DOHH2 (cell line): ENCODE measurements around the gene CHD9.

ENCODE experiments used
- H3F3A ChIP-seq: fragments of 200-600 bp; sonication (generic), shearing (Covaris generic); 2 replicates; pipeline ENCODE4 v1.6.0; 2016; ENCODE audit warnings: antibody characterized with exemption, mild to moderate bottlenecking; ENCODE audit not compliant: control insufficient read depth, insufficient read depth
- H3K27ac ChIP-seq: fragments of 200-600 bp; sonication (generic); 2 replicates; pipeline ENCODE4 v1.5.1; 2014; ENCODE audit warnings: low read depth, mild to moderate bottlenecking, low read length, moderate library complexity
- H3K27me3 ChIP-seq: fragments of 200-600 bp; sonication (generic); 2 replicates; pipeline ENCODE4 v1.6.1; 2014; ENCODE audit warnings: mild to moderate bottlenecking, low read length, mixed read lengths; ENCODE audit not compliant: control insufficient read depth
- H3K36me3 ChIP-seq: fragments of 200-600 bp; sonication (generic); 2 replicates; pipeline ENCODE4 v1.6.1; 2014; ENCODE audit warnings: mild to moderate bottlenecking, low read length, moderate library complexity, mixed read lengths; ENCODE audit not compliant: control insufficient read depth
- H3K4me1 ChIP-seq: fragments of 200-600 bp; sonication (generic); 2 replicates; pipeline ENCODE4 v1.6.1; 2014; ENCODE audit warnings: mild to moderate bottlenecking, low read length, mixed read lengths; ENCODE audit not compliant: control insufficient read depth
- H3K4me2 ChIP-seq: fragments of 200-600 bp; sonication (generic); 2 replicates; pipeline ENCODE4 v1.6.0; 2014; ENCODE audit warnings: mild to moderate bottlenecking, low read length, moderate library complexity
- H3K4me3 ChIP-seq: fragments of 200-600 bp; sonication (generic); 2 replicates; pipeline ENCODE4 v1.5.1; 2014; ENCODE audit warnings: mild to moderate bottlenecking, low read length, mixed read lengths
- H3K79me2 ChIP-seq: fragments of 200-600 bp; sonication (generic); 2 replicates; pipeline ENCODE4 v1.6.1; 2014; ENCODE audit warnings: mild to moderate bottlenecking, low read length, mixed read lengths; ENCODE audit not compliant: control insufficient read depth
- H3K9me2 ChIP-seq: fragments of 200-600 bp; sonication (generic); replicated peaks from 2 replicates; pipeline ENCODE4 v1.6.1; 2014; ENCODE audit warnings: mild to moderate bottlenecking, low read length, mixed read lengths; ENCODE audit not compliant: control insufficient read depth
- H3K9me3 ChIP-seq: fragments of 200-600 bp; sonication (generic); 2 replicates; pipeline ENCODE4 v1.6.1; 2014; ENCODE audit warnings: antibody characterized with exemption, low read length, mixed read lengths; ENCODE audit not compliant: control insufficient read depth, insufficient read depth
- H4K20me1 ChIP-seq: fragments of 200-600 bp; sonication (generic); 2 replicates; pipeline ENCODE4 v1.6.0; 2014; ENCODE audit warnings: low read depth, mild to moderate bottlenecking, antibody characterized with exemption, low read length, moderate library complexity; ENCODE audit not compliant: control insufficient read depth, insufficient read depth
- CTCF ChIP-seq: fragments of 200-600 bp; sonication (generic); IDR thresholded peaks from one replicate; pipeline ENCODE4 v1.5.1; 2014; ENCODE audit warnings: antibody characterized with exemption, mild to moderate bottlenecking, low read depth, low read length; ENCODE audit not compliant: poor library complexity, severe bottlenecking
- EZH2phosphoT487 ChIP-seq: fragments of 200-600 bp; sonication (generic); IDR thresholded peaks from 2 replicates; pipeline ENCODE4 v1.6.1; 2017; ENCODE audit warnings: borderline replicate concordance, mild to moderate bottlenecking, antibody characterized with exemption, low read length, moderate library complexity, mixed read lengths

The CHD9 gene

DNA sequence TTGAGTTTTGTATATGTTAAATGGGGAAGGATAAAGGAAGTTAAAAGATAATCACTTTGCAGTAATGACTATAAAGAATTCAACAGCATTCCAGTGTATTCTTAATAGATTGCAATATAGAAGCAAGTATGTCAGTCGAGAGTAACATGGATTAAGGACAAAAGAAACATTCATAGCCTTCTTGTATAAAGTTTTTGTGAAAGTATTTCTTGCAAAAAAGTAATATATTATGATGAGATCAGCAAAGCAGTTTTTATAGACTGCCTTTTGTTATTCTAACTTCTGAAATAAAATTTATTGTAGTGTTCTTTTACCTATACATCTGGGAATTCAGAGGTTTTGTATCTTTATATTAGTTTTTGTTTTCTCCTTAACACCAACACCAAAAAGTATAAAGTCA lies 194.5 kb downstream of the CHD9 start:
- H3K79me2 ChIP-seq: no peaks in the 10 kb centered on the region
- no peaks in the 10 kb centered on the region for H3K27me3 ChIP-seq
- no peaks in the 10 kb centered on the region for H3F3A ChIP-seq
- no peak overlapping the region for H3K4me2 ChIP-seq
- H3K9me2 ChIP-seq: no peaks in the 10 kb centered on the region
- no peak overlapping the region for H3K27ac ChIP-seq
- TF ChIP-seq CTCF (no peak), EZH2phosphoT487 (no peak)
- H4K20me1 ChIP-seq: no peaks in the 10 kb centered on the region
- no peaks in the 10 kb centered on the region for H3K4me1 ChIP-seq
- no peak overlapping the region for H3K4me3 ChIP-seq
- H3K9me3 ChIP-seq: no peaks in the 10 kb centered on the region
- peaks cover 58% of the 10 kb centered on the region for H3K36me3 ChIP-seq

DNA sequence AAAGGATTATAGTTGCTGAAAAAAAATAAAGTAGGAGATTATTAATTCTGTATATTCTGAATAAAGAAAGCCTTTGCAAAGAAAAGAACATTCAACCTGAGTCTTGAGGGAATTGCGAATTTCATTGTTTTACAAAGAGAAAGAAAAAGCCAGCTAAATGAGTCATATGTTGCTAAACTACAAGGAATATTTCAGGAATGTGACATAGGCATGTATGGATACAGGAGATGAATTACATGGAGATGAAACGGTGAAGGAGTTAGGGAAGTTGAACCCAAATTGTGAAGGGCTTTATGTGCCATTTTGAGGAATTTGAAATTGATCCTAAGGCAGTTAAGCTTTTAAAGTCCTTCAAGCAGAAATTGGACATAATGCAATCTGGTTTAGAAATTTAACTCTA lies 202.2 kb downstream of the CHD9 start:
- no peaks in the 10 kb centered on the region for H3K79me2 ChIP-seq
- no peaks in the 10 kb centered on the region for H3F3A ChIP-seq
- H3K4me2 ChIP-seq: no peak overlapping the region
- no peaks in the 10 kb centered on the region for H4K20me1 ChIP-seq
- no peaks in the 10 kb centered on the region for H3K27me3 ChIP-seq
- no peak overlapping the region for H3K4me3 ChIP-seq
- H3K9me3 ChIP-seq: no peaks in the 10 kb centered on the region
- no peaks in the 10 kb centered on the region for H3K4me1 ChIP-seq
- H3K9me2 ChIP-seq: no peaks in the 10 kb centered on the region
- no peak for TF ChIP-seq EZH2phosphoT487
- TF ChIP-seq CTCF: no peak
- peaks cover 59% of the 10 kb centered on the region for H3K36me3 ChIP-seq
- no peak overlapping the region for H3K27ac ChIP-seq

- no peaks in the 10 kb centered on the region for H3K4me1 ChIP-seq
- H3K9me2 ChIP-seq: no peaks in the 10 kb centered on the region
- H3F3A ChIP-seq: no peaks in the 10 kb centered on the region
- no peak overlapping the region for H3K27ac ChIP-seq
- no peak overlapping the region for H3K4me3 ChIP-seq
- TF ChIP-seq CTCF (no peak), EZH2phosphoT487 (no peak)
- H3K27me3 ChIP-seq: no peaks in the 10 kb centered on the region
- H4K20me1 ChIP-seq: no peaks in the 10 kb centered on the region
- H3K79me2 ChIP-seq: no peaks in the 10 kb centered on the region
- peaks cover 69% of the 10 kb centered on the region for H3K36me3 ChIP-seq
- no peak overlapping the region for H3K4me2 ChIP-seq
- no peaks in the 10 kb centered on the region for H3K9me3 ChIP-seq
Measured at GRCh38 chr16:53258809-53259208, 204.0 kb downstream of the CHD9 start.

DNA sequence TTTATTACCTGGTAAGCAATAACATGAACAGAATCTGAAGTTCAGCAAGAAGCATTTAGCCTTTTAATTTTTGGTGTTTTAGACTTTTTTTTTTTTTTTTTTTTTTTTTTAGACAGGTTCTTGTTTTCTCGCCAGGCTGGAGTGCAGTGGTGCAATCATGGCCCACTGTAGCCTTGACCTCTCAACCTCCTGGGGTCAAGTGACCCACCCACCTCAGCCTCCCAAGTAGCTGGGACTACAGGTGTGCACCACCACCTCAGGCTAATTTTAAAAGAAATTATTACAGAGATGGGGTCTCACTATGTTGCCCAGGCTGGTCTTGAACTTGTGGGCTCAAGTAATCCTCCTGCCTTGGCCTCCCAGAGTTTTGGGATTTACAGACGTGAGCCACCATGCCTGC lies 206.5 kb downstream of the CHD9 start:
- no peaks in the 10 kb centered on the region for H3K9me3 ChIP-seq
- no peaks in the 10 kb centered on the region for H3F3A ChIP-seq
- no peaks in the 10 kb centered on the region for H3K4me1 ChIP-seq
- no peaks in the 10 kb centered on the region for H3K79me2 ChIP-seq
- no peaks in the 10 kb centered on the region for H3K9me2 ChIP-seq
- H3K27ac ChIP-seq: no peak overlapping the region
- peaks cover 57% of the 10 kb centered on the region for H3K36me3 ChIP-seq
- H3K27me3 ChIP-seq: no peaks in the 10 kb centered on the region
- H3K4me2 ChIP-seq: no peak overlapping the region
- no peak for TF ChIP-seq EZH2phosphoT487
- no peak for TF ChIP-seq CTCF
- no peak overlapping the region for H3K4me3 ChIP-seq
- H4K20me1 ChIP-seq: no peaks in the 10 kb centered on the region
